Suppressor macrophage treated with lipopolysaccharide for 4 hours (primary cell): ENCODE data around the gene CACTIN.

Source experiments
- DNase-seq: peaks from one replicate; pipeline ENCODE4 v3.0.0-alpha.2; 2020

Gene CACTIN

DNA sequence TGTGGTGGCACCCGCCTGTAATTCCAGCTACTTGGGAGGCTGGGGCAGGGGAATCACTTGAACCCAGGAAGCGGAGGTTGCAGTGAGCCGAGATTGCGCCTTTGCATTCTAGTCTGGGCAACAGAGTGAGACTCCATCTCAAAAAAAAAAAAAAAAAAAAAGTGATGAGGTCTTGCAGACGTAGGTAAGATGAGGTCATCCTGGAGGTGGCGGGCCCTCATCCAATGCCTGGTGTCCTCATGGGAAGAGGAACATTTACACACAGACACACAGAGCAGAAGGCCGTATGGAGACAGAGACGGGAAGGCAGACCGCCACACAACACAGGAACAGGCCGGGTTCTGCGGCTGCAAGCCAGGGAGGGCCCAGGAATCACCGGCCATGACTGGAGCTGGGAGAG is 4.4 kb downstream of the CACTIN start:
- DNase-seq, result no peak

DNA sequence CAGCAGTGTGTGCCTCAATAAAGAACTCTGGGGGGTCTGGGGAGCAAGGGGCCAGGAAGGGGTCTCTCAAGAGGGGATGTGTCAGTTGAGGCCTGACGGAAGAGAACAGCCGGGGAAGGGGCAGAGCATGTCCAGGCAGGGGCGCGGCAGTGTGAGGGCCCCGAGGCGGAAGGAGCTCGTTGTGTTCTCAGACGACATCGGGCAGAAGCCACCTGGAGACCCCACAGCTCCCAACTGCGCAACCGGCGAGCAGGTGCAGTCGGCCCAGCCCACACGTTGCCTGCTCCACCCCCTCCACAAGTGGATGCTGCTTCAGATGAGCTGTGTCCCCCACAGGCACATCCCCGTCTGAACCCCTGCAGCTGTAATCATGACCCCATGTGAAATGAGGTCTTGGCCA is 4.9 kb downstream of the CACTIN start:
- no peak for DNase-seq

DNA sequence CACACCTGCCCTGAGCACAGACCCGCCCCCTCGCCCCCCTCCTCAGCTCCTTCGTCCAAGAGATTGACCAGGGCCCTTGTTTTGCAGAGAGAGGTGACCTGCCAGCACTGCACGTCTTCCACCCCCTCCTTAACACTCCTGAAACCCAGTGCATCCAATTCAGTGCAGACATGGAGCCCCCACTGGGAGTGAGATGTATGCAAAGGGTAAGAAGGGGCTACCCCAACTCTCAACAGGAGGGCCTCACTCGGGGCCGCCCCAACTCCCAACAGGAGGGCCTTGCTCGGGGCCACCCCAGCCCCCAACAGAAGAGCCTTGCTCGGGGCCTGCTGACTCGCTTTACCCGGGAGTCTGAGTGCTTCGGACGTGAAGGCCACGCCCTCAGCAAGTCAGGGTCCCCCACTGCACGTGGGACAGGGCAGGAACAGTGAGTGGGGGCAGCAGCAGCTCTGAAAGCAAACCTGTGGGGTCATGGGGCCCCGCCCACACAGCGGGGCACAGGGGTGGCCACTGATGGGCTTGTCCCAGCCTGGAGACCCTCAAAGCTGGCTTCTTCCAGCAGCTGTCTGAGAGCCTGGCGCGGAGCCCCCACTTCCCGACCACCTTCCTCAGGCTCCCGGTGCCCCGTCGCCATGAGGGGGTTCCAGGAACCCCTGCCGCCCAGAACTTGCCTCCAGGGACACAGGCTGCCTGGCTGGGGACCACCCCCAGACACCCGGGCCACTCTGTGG is 5.6 kb downstream of the CACTIN start:
- no peak for DNase-seq

DNA sequence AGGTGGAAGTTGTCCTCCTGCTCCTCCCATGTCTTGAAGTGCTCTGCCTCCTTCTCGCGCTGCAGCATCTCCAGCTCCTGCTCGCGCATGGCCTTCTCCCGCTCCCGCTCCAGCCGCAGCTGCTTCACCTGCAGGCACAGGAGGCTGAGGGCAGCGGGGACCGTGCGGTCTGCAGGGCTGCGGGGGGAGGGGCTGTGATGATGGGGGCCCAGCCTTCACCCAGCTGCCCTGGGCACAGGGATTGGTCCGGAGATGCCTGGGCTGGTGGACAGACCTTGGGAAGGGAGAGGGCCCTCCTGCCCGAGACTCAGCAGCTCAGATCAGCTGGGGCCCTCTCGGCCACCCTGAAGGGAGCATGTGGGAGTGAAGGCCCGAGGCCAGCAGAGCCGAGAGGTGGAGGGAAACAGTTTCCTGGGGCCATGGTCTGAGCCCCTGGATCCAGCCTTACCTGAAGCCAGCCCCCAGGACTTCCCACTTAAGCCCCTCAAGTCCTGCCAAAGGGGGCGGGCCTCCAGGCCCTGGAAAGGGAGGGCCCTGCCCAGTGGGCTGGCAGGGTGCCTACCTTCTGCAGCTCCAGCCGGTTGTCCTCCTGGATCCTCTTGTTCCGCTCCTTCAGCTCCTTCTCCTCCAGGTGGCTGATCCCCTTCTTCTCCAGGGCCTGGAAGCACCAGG is 6.3 kb downstream of the CACTIN start:
- DNase-seq, result no peak

DNA sequence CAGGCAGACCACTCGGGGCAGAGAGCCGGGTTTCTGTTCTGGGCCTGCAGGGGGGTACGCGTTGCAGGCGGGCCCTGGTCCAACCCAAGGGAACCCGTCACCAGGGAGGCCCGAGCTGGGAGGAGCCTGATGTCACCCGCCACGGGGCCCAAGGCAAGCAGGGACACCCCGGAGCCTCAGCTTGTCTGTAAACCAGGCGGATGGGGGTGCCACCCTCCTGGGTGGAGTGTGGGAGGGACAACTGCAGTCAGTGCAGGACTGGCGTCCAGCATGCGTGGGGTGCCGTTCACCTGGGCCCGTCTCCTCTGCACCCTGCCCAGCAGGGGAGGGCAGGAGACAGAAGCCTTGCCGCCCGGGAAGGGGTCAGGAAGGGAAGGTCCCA is 7.0 kb downstream of the CACTIN start:
- no peak for DNase-seq

DNA sequence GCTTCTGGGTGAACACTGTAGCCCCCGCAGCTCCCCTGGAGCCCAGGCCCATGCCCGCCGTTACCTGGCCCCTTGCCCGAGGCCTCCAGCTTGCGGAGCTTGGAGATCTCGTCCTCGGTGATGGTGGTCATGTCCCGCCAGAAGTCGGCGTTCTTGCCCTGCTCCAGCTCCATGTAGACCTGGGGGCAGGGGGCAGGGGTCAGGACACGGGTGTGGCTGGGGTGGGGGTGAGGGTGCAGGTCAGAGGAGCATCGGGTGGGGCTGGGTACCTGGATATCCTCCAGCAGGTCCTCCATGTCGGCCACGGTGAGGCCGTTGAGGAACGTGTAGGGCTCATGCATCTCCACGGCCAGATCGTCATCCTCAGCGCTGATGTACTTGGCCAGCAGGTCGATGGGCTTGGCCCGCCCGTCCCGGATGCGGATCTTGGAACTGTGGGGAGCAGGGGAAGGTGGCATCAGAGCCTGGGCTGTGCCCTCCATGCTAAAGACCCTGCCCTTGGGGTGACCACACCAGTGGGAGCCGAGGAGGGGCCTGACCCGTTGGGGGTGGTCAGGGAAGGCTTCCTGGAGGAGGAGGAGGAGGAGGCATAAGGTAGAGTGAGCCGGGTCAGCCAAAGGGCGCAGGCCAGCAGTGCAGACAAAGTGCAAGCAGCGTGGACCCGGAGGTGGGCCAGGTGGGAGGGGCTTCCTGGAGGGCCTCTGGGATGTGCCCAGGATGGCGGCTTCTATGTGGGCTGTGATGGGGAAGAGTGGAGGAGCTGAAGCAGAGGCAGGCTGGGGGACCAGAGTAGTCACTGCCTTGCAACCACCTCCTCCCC is 7.6 kb downstream of the CACTIN start:
- no peak for DNase-seq

DNA sequence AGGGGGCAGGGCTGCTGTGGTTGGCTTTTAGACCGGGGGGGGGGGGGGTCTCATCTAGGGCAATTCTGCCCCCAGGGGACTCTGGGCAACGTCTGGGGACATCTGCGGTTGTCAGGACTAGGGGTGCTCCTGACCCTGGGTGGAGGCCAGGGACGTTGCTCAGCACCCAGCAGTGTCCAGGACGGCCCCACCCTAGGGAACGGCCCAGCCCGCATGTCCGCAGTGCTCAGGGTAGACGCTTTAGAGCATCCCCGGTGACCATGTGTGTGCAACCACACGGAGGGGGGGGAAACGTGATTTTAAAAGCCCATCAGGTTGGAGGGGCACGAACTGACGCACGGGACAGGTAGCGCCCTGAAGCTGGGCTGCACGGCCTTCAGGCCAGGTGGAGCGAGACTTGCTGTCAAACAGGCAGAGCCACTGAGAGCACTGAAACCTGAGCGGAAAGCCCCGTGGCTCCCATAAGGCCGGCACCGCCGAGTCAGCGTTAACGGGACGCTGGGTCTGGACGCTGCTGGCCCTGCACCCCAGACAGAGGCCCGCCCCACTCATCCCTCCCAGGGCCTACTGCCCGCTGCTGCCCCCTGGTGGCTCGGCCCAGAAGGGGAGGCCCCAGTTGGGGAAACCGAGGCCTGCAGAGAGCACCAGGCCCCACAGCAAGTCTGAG is 8.3 kb downstream of the CACTIN start:
- peak; percentile 80 for DNase-seq

DNA sequence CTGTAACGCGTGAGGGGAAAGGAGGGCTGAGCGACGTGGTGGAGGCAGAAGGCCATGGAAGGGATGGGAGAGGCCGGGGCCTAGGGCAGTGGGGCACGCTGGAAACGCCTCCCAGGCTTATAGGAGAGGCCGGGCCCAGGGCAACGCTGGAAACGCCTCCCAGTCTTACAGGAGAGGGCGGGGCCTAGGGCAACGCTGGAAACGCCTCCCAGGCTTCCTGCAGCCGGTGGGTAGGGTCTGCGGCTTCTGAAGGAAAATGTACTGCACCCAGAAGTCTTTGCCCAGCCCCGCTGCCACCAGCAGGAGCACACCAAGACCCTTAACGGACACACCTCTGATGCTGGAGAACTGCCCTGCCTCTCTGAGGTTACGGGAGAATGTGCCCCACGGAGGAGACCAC is 9.1 kb downstream of the CACTIN start:
- peak; percentile 11 for DNase-seq

DNA sequence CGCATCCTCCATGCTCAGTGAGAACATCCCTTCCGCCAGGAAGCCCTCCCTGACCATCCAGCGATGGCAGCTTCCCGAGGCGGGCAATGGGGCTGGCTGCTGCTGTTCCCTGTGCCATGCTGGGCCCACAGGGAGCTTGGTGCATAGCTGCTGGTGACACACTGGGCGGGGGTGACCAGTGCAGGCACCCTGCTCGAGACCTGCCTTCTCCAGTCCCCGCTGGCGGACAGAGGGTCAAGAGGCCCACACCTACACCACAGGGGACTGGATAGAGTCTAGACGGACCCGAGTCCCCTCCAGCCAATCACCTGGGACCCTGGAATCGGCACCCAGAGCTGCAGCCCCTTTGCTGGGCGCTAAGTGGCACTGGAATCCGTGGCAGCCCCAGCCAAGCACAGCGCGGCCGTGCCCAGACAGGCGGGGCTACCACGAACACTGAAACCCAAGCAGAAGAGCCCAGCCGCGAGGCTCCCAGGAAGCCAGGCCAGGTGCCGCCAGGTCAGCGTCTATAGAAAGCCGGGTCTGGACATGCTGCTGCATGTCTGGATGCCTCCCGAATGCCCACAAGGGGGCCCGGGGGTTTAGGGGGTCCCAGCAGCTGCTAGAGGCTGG is 11.0 kb downstream of the CACTIN start:
- no peak for DNase-seq

DNA sequence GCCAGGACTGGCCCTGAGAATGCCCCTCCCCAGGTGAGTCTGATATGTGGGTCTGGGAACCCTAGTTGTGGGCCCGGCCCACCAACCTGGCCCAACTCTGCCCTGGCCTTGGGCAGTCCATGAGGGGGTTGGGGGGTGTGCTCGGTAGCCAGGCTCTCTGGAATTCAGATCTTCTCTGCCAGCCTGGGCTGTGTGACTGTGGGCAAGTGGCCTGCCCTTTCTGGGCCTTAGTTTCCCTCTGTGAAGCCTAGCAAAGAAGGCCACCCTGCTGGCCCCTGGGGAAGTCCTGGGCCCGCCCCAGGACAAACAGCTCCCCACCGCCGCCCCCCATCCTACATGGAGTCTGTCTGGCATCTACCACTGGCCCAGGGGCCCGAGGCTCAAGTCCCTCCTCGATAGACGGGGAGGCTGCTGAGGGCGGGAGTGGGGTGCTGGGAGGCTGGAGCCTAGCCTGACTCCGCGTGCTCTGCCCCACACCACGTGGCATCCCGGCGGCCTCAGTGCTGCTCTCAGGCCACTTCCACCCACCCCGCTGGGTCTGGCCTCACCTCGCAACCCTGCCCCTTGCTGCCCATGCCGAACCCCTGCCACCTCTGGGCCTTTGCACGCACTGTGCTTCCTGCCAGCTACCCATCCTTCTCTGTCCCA is 11.6 kb downstream of the CACTIN start:
- DNase-seq, result no peak

DNA sequence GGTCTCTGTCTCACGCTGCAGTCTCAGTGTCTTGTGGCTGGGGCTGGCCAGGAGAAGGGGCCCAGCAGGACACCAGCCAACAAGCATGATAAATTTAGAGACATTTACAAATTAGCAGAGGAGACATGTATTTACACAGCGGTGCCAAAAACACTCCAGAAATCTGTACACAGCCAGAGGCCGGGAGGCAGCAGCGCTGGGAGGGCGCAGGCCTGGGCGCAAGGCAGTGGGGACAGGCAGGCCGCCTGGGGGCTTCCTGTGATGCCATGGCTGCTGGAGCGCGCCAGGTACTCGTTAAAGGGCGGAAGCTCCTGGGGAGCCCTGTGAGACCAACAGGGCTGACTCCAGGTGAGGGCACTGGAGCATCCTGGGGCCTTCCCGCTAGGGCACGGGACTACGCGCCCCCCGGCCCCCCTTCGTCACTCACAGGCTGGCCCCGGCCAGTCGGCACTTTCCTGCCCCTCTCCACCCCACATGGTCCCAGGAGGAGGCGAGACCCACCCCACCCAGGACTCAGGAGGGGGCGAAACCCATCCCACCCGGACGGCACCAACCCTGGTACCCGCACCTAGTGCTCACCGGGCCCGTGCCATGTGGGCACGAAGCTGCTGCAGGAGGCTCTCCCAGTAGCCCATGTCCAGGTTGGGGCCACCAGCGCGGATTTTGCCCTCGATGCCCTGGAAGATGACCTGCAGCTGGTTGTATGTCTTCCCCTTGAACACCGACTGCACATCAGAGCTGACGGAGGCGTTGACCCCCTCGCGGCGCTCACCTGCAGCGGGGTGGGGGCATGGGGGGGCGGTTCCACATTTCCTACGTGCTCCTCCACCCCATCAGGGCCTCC is 12.6 kb downstream of the CACTIN start:
- DNase-seq, result no peak

DNA sequence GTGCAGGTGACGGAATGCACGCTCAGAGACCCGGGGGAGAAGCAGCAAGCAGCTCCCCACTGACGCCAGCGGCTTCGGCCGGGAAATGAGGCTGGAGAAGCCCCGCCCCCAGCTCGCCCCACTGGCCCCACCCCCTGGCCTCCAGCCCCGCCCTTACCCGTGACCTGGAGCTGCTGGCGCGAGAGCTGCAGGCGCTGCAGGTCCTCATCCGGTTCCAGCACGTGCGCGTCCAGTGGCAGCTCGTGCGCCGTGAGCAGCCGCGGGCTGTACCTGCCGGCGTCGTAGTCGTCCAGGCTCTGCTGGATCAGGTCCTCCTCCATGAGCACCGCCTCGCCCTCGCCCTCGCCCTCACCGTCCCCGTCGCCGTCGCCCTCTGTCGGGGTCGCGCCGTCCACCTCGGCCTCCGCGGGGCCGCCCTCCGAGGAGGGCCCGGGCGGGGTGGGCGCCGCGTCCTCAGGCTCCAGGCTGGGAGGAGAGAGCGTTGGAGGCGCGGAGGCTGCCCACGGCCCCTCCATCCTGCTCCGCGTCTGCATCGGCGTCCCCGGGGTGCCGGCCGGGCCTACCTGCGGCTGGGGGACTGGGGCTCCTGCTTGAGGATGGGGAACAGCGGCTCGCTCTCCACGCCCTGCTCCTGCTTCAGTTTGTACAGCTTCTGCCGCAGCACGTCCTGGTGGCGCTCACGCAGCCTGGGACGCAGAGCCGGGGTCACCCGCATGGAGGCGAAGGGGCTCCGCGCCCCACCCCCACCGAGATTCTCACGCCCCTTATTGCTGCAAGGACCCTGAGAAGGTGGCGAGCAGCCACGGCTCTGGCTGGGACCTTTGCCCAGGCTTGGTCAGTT is 13.5 kb downstream of the CACTIN start:
- no peak for DNase-seq

DNA sequence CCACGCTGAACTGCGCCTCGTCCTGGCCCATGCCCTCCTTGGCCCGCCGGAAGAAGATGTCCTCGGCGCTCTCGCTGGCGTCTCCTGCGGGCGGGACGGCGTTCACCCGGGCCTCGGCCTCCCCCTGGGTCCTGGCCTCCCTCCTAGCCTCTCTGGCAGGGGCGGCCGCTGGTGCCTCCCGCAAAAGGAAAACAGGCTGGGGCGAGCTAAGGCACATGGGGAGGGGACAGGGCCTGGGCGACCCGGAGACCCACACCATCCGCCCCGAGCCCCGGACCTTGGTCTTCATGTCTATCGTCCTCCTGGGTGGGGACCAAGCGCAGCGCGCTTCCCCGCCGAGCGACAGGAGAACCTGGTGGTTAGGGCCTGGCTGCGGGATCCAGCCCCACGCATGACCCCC is 14.3 kb downstream of the CACTIN start:
- DNase-seq, result no peak

DNA sequence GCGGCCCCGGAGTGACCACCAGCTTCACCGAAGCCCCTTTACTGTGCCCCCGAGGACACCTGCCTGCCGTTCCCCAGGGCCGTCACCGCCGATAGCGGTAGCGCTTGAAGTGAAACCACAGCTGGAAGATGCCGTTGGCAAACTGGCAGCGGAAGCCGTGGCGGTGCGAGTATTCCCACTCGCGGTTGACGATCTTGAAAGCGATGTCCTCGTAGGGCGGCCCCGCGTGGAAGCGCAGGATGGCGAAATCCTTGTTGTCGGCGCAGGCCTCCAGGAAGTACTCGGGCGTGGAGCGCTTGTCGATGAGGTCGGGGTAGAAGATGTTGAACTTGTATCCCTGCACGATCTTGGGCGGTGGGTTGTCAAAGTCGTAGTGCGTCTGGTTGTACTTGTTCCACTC is 14.7 kb downstream of the CACTIN start:
- DNase-seq, result no peak

DNA sequence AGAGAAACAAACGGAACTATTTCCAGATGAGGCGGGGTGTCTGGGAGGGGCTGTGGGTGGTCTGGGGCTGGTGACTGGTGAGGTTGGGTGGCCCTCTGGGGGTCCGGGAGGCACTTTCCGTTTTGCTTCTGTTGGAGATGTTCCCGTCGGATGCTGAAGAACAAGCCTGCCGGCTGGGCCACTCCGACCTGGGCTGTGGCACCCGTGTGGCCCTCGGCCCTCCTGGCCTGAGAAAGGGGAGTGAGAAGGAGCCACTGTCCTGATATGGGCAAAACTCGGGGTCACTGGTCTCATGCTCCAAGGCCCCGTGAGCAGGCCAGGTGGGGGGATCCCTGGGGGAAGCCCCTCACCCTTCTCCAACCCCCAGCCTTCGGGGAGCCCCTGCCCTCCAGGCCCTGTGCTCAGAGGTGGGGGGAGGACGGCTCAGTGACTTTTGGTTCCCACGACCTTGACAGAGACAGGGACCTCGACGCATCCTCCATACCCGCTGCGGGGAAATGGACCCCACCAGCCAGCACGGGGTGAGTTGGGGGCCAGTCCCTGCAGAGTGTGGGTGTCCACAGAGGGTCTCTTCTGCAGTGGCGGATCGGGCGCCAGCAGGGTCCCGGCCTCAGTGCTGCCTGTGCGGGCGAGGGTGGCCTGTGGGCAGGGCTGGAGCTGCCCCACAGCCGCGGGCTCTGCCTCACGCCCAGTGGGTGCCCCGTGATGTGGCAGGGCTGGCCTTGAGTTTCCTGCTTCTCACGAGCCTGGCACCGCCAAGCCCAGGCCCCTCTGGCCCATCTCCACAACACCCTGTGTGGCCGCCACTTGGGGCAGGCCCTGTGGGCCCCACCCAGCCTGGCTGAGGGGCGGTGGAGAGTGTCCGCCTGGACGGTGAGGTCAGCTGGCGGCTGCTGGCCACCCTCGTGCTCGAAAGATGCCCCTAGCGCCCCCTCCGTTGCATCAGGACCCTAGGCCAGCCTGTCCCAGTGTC is 15.6 kb downstream of the CACTIN start:
- no peak for DNase-seq

DNA sequence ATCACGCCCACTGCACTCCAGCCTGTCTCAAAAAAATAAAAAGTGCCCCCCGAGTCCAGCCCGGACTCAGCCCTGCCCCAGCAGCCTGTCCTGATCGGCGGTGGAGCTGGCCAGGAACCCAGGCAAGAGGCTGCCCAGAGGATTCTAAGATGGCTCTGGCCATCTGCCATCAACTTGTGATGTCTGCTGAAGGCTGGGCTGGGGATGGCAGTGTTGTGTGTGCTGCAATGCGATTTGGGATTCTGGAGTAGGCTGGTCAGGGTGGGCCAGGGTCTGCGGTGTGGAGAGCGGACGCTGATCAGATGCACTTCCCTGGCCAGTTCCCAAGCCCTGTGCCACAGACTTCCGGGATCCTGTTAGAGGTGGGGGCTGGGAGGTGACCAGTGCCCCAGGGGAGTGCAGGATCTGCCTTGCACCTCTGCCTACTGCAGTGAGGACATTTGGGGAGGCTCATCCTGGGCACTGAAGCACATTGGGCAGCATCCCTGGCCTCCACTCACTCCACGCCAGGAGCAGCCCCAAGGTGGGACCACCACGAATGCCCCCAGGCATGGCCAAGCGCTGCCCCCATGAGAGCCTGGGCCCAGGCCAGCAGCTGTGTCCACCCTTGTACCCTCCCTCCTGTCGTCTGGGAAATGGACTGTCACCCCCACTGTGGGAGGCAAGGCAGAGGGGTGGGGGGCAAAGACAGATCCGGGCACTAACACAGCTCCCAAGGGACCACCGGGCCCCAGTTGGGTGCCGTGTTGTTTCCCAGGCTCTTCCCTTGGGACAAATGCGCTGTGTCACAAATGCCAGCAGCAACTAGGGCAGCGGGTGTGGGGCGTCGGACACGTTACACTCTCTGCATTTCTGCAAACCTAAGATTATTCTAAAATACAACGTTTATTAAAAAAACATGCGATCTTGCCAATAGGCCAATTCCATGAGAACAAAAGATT is 16.5 kb downstream of the CACTIN start:
- no peak for DNase-seq

DNA sequence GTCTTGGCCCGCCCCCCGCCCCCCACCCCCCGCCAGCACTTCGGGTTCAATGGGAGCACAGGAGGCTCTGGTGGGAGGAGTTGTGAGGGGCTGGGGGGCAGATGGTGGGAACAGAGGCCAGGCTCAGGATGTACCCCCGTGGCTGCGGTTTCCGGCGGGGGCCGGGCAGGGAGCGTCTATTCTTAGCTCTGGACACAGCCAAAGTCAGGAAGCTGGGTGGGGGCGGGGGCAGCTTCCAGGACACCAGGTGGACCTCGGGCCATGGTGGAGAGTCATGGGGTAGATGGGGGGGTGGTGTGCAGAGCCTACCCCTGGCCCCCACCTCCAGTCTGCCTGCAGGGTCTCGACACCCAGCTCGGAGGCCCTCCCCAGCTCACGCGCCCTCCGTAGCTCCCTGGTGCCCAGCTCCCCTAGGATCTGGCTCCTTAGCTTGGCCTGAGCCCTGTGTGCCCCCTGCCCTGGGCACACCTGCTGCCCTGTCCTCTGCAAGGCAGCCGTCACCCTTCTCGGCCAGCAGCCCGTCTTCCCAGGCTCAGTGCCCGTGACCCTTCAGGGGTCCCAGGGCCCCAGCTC is 17.8 kb downstream of the CACTIN start:
- no peak for DNase-seq
